NK-92 treated with Interleukin-12 subunit alpha and Interleukin-12 subunit beta, amount 100 ng/mL, for 24 hours (cell line): ENCODE data around the gene KRT6B.

Experiments
- DNase-seq: peaks from one replicate; lab custom pipeline; 2025; lab: John Stamatoyannopoulos, UW

KRT6B gene

DNA sequence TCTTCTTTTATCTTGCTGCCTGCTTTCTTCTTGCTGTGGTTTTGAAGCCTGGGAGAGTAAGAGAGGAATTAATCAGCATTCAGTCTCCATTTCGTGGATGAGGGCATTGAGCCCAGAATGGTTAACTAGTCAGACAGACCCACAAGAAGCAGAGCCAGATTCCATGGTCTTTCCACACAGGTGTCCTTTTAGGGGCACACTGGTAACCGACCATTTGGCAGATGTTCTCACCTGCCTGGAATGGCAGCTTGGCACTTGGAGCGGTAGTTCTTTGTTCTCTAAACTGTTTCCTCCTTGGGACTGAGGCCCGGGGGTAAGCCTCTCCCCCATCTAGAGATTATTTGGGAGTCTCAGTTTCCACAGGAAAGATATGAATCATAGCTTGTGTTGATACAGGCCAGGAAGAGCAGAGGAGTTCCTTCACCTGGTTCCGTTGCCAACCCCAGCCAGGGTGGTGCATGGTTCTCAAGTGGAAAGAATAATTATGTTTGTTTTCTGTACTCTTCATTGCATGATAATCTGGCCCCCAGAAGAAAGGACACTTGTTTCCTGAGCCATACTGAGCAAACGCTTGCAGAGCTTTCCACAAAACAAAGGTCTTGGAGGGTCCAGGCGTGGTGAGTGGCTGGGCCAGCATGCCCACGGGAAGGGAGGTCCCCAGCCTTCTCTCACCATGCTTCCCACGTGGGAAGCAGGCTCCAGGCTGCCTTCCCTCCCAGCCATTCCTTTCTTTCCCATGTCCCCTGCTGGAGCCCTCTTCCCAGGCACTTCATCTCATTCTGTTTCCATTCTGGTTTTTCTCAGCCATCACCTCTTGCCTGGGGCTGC is 15.7 kb downstream of the KRT6B start:
- DNase-seq, result no peak

DNA sequence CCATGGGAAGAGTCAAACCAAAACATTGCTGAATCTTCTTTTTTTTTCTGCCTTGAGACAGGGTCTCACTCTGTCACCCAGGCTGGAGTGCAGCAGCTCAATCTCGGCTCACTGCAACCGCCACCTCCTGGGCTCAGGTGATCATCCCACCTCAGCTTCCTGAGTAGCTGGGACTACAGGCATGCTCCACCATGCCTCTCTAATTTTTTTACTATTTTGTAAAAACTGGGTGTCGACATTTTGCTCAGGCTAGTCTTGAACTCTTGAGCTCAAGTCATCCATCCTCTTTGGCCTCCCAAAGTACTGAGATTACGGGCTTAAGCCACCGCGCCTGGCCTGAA is 16.3 kb downstream of the KRT6B start:
- DNase-seq, result no peak

DNA sequence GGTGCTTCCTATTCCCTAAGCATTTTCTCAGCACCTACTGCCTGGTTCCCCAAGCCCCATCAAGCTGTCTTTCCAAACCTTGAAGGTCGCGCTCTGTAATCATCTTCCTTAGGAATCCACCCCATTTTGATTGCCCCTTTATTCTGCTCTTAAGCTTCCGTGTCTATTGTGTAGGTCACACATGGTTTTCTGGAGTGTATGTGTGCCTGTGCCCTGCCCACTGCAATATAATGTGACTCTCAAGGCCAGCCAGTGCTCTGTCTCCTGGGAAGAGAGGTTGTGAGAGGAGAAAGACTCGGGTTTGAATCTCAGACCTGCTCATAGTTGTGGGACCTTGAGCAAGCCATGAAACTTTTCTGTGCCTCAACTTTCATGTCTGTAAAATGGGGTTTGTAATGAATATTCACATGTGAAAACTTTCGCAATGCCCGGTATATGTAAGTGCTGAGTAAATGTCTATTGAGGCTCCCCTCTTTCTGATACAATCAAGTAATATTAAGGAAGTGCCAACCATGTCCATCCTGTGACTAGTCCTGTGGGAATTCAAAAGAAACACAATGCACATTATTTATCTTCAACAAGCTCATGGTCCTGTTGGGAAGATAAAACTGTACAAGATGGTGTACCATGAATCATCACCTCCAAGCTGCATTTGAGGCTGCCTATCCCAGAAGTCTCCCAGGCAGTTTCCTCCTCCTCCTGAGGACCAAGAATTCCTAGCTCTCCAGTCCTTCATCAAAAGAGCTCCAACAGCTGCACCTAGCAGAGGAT is 17.0 kb downstream of the KRT6B start:
- DNase-seq, result no peak

DNA sequence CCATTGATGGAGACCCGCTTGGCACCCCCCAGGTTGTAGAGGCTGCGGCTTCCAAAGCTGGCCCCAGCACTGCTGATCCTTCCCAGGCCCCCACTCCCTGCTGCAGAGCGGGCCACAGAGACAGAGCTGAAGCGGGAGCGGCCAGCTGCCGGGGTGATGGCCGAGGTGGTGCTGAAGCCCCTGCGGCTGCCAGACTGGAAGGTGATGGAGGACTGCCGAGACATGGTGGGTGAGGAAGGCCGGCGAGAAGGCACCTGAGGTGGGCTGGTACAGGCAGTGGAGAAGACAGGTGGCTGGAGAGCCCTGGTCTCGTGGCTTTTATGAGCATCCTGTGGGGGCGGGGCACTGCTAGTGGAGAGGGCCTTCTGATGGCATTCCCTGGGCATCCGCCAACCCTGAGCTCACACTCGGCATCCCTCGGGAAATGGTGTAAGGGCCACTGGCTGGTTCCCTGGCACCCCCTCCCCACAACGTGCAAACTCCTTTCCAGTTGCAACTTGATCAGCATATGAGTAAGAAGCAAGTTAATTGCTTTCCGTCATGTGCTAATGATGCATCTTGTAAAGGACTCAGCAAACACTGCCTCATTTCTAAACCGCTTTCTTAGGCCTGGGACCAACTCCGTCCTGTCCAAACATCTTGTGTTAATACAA is 17.7 kb downstream of the KRT6B start, which contains the start of gene KRT75:
Gene KRT75, minus strand, starts transcription at position 291 of the 653 bp plus-strand sequence. Its CDS starts 67 bp downstream, at position 224.
- DNase-seq, result no peak

- no peak for DNase-seq
Measured at GRCh38 chr12:52433501-52434080, 18.4 kb downstream of the KRT6B start.

DNA sequence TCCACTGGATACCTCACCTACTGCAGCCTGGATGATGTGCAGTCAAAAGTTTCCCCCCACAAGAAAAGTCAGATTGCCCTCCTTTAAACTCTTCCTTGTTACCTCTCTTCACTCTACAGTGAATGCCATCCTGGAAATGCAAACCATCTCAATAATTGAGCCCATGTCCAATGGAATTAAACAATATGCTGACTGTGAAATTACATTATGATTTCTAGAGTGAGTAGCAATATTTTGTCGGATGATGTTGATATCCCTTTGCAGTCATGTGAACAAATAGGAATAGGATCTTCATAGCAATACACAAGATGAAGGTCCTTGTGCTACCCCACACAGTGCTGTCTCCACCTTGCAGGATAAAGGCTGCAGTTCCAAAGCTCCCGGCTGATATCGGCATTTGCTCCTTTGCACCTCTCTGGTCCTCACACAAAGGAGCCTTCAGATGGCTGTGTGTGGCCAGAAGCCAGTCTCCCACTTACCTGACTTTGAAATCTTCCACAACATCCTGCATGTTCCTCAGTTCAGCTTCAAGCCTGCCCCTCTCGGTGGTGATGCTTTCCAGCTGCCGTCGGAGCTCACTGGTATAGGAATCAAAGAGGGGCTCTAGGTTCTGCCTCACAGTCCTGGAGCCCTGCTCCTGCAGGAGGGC is 19.3 kb downstream of the KRT6B start:
- no peak for DNase-seq

DNA sequence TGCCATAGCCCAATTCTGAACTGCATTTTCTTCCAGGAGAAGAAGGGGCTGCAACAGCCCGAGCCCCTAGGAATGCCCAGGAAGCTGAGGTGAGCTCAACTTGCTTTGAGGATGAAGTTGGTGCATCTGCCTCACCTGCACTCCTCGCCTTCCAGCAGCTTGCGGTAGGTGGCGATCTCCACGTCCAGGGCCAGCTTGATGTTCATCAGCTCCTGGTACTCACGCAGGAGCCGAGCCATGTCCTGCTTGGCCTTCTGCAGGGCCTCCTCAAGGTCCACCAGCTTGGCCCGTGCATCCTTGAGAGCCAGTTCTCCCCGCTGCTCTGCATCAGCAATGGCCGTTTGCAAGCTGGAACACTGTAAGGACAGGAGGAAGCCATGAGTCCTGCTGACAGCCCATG is 23.8 kb downstream of the KRT6B start:
- DNase-seq, result no peak

DNA sequence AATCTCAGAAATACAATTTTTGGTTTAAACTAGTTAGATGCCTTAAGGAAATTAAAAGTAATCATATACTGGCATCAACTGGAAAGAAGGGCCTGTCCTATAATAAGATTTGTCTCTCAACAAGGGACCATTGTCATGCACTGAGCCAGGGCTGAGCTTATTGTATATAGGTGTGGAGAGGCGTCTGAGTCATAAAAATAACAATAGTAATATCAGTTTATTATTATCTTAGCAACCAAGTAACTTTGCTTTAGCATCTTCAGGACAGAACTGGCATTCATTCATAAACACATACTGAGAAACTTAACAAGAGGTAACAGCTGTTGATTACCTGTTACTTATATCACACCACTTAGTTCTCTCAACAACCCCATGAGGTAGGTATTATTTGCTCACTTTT is 24.9 kb downstream of the KRT6B start:
- DNase-seq, result no peak

- DNase-seq, result no peak
Measured at GRCh38 chr12:52426034-52426433, 25.9 kb downstream of the KRT6B start.

DNA sequence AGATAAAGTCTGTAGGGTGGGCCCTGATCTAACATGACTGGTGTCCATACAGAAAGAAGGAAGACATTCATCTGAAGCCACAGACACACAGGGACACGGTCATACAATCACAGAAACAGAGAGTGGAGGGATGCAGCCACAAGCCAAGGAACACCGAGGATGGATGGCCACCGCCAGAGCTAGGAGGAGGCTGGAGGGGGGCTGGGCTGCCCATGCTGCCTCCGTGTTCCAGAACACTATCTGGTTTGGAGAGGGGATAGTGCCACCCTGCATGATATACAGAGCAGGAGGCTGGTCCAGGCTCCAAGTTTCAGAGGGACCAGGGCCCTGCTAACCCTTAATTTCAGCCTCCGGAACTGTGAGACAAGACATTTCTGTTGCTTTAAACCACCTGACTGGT is 26.5 kb downstream of the KRT6B start:
- no peak for DNase-seq

DNA sequence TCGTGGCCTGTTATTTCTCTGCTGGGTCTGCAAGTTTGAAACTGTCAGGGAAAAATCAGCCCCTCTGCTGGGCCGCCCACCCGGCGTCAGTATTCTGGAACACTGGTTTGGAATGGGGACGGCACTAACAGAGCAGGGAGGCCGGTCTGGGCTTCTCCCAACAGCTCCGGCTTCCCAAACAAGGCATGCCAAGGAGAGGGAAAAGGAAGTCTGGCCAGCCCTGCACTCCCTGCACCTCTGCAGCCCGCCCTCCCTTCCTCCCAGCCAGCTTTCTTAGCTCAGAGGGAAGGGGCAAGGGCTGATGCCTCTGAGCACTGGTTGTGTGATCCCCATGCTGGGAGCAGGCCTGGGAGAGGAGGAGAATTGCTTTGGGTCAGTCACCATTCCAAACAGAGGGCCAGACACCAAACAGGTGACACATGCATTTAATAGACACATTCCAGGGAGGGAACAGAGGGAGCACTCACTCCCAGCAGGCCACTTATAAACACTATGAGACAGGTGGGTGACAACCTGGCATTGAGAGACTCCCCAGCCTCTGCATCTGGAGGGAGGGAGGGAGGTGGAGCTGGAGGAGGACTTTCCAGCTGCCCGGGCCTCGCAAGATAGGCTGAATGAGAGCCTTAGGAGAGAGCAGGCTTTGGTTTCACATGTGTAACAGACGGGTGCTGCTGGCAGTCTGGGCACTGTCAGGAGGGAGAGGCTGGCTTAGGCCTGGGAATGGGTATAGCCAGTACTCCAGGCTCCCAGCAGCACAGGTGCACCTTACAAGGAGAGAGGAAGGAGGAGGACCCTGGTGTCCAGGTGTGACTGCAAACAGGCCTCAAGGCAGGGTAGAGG is 28.1 kb downstream of the KRT6B start:
- DNase-seq, result no peak

GRCh38 chr12:52423035-52423434 is 28.9 kb downstream of the KRT6B start:
- no peak for DNase-seq

GRCh38 chr12:52419656-52420055 is 32.3 kb downstream of the KRT6B start:
- DNase-seq, result no peak

GRCh38 chr12:52418576-52419110 is 33.3 kb downstream of the KRT6B start:
- no peak for DNase-seq

- no peak for DNase-seq
Measured at GRCh38 chr12:52417740-52418139, 34.2 kb downstream of the KRT6B start.

DNA sequence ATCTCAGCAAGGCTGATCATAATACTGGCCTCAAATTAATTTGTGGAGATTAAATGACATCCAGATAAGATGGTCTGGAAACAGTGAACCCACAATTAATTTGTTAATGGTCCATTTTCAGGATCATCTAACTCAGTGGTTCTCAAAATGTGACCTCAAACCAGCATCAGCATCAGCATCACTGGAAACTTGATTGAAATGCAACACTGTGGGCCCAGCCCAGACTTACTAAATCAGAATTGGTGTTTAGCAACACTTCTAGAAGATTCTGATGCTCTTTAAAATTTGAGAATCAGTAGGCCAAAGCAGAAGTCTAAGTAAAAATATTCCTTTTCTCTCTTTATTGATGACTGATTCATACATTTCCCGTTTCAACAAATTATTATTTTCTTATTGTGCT is 35.2 kb downstream of the KRT6B start:
- no peak for DNase-seq

- DNase-seq, result no peak
Measured at GRCh38 chr12:52415870-52416750, 35.8 kb downstream of the KRT6B start.

GRCh38 chr12:52414936-52415335 is 37.0 kb downstream of the KRT6B start:
- DNase-seq, result no peak

- DNase-seq, result no peak
Measured at GRCh38 chr12:52413782-52414345, 38.1 kb downstream of the KRT6B start.
